ENCODE data around the gene C11orf21. TPM values are rescaled to one million over a fixed set of nuclear protein-coding genes. Genes with fewer than 3 reads are reported as not detected.

Gene C11orf21
- total and polyA plus RNA-seq, 2 of the 8 experiments (the other 6 are each of a cell fraction or from before 2014, with no cell fraction given), result not detected

DNA sequence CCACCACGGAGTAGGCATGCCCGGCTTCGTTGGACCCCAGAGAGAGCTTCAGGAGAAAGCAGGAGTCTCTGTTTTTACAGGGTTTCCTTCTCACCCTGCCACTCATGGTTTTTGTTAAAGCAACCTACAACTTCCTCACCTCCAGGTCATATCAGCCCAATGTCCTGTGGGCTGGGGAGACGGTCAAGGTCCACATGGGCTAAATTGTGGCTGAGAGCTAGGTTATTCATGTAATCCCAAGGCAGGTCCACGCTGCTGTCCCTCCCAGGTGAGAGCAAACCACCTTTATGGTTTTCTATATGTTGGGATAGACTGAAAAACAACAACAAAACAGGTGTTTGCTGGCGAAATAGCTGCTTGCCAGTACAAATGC lies 19.6 kb upstream of the C11orf21 start (continued):
- TF ChIP-seq POU5F1 (IDR thresholded peaks at IDR 0.05; ENCODE audit: low read depth, low read length), result no peak
- TF ChIP-seq TEAD4 (IDR thresholded peaks at IDR 0.05; ENCODE audit: low read depth, low read length), result no peak

Measured in H1 (cell line).